ENCODE measurements around the gene FERMT2.

Gene FERMT2

GRCh38 chr14:52862632-52863333, 88.1 kb downstream of the FERMT2 start:
- DNase-seq, result peak; percentile 86

GRCh38 chr14:52861403-52861802, 89.4 kb downstream of the FERMT2 start:
- DNase-seq, result peak; percentile 72

GRCh38 chr14:52860910-52861309, 89.9 kb downstream of the FERMT2 start:
- DNase-seq, result no peak

GRCh38 chr14:52860209-52860608, 90.6 kb downstream of the FERMT2 start:
- no peak for DNase-seq

- no peak for DNase-seq
These were observed 94.7 kb downstream of the FERMT2 start for GRCh38 chr14:52856139-52856538.

- no peak for DNase-seq
These were observed 97.4 kb downstream of the FERMT2 start for GRCh38 chr14:52853522-52853854.

- no peak for DNase-seq
These were observed 97.9 kb downstream of the FERMT2 start for GRCh38 chr14:52852810-52853521.

- DNase-seq, result no peak
These were observed 100.4 kb downstream of the FERMT2 start for GRCh38 chr14:52850451-52850909.

GRCh38 chr14:52848626-52849025, 102.2 kb downstream of the FERMT2 start:
- DNase-seq, result no peak

- no peak for DNase-seq
These were observed 104.3 kb downstream of the FERMT2 start for GRCh38 chr14:52846591-52846990.

- no peak for DNase-seq
These were observed 105.8 kb downstream of the FERMT2 start for GRCh38 chr14:52845081-52845480.

GRCh38 chr14:52844262-52845060, 106.4 kb downstream of the FERMT2 start:
- no peak for DNase-seq

- peak; percentile 85 for DNase-seq
These were observed 110.0 kb downstream of the FERMT2 start for GRCh38 chr14:52840877-52841276.

GRCh38 chr14:52837451-52837850, 113.4 kb downstream of the FERMT2 start:
- no peak for DNase-seq

- no peak for DNase-seq
These were observed 114.8 kb downstream of the FERMT2 start for GRCh38 chr14:52836063-52836462.

GRCh38 chr14:52835122-52835903, 115.5 kb downstream of the FERMT2 start:
- DNase-seq, result peak; percentile 96

GRCh38 chr14:52834440-52834842, 116.4 kb downstream of the FERMT2 start:
- peak; percentile 99 for DNase-seq

GRCh38 chr14:52833891-52834290, 117.0 kb downstream of the FERMT2 start:
- DNase-seq, result peak; percentile 44

- no peak for DNase-seq
These were observed 121.2 kb downstream of the FERMT2 start for GRCh38 chr14:52829527-52830185.

GRCh38 chr14:52827426-52827825, 123.4 kb downstream of the FERMT2 start:
- no peak for DNase-seq

- no peak for DNase-seq
These were observed 125.8 kb downstream of the FERMT2 start for GRCh38 chr14:52825085-52825484.

GRCh38 chr14:52824462-52824861, 126.4 kb downstream of the FERMT2 start:
- peak; percentile 38 for DNase-seq
